Esophagus muscularis mucosa (tissue), 4 donors: ENCODE measurements around the gene TMEM69.

ENCODE experiments used
- CTCF ChIP-seq, 3 experiments: fragments of 200-600 bp in 2 of 3; fragments of 450-650 bp in 1 of 3; sonication (generic) in 2 of 3; IDR thresholded peaks; one replicate each; pipeline ENCODE4 v1.5.1; 2017 to 2019; ENCODE audit warnings: antibody characterized with exemption in 3 of 3, mild to moderate bottlenecking in 2 of 3, moderate library complexity in 1 of 3
- EP300 ChIP-seq: sonication (generic); formaldehyde crosslinking; IDR thresholded peaks from one replicate; pipeline ENCODE4 v1.6.1; 2017; ENCODE audit warnings: antibody characterized with exemption
- POLR2A ChIP-seq: fragments of 450-650 bp; IDR thresholded peaks from one replicate; pipeline ENCODE4 v1.6.1; 2017; ENCODE audit warnings: antibody characterized with exemption, moderate library complexity, mild to moderate bottlenecking, low read depth
- POLR2AphosphoS5 ChIP-seq, 2 donors: sonication (generic); formaldehyde crosslinking; IDR thresholded peaks; one replicate each; pipeline ENCODE4 v1.6.1; 2017; ENCODE audit warnings: antibody characterized with exemption in 2 of 2

- TF ChIP-seq CTCF (IDR thresholded peaks at IDR 0.05): no peak
- no peak for TF ChIP-seq EP300
- no peak for TF ChIP-seq POLR2A
- TF ChIP-seq POLR2AphosphoS5 (IDR thresholded peaks at IDR 0.05): no peak
These were observed 18.6 kb upstream of the TMEM69 start for GRCh38 chr1:45669379-45669778.
